ENCODE measurements around the gene AHSA1. TPM values are rescaled to one million over a fixed set of nuclear protein-coding genes. Genes with fewer than 3 reads are reported as not detected.

The AHSA1 gene
- total and polyA plus RNA-seq, 2 donors (not counting 1 experiment from before 2014, with no cell fraction given) = 83.2 to 87.5 TPM

GRCh38 chr14:77503138-77503537 lies 45.2 kb downstream of the AHSA1 start:
- peaks cover 0 to 18% (median 6%) of the 10 kb centered on the region in 4 experiments for H3K27me3 ChIP-seq (replicated peaks in 1 of 4; ENCODE audit: control extremely low read depth in 1 of 4, control insufficient read depth in 3 of 4, insufficient read depth in 4 of 4, low read length in 3 of 4)
- peaks cover 0 to 16% (median 5%) of the 10 kb centered on the region in 3 donors for H3K9me3 ChIP-seq (ENCODE audit: control extremely low read depth in 1 of 3, control insufficient read depth in 2 of 3, insufficient read depth in 1 of 3, low read length in 2 of 3)
- 100% methylated on average over 1 of the region's 5 CpGs for WGBS (ENCODE audit: insufficient coverage)
- no peak overlapping the region for H3K9ac ChIP-seq (ENCODE audit: low read length)
- H3K4me1 ChIP-seq (ENCODE audit: control insufficient read depth in 2 of 2, insufficient read depth in 2 of 2, low read length in 2 of 2) = peaks cover 11 to 12% of the 10 kb centered on the region in 2 donors
- H2AFZ ChIP-seq (ENCODE audit: insufficient read depth, low read depth, low read length, poor library complexity, severe bottlenecking) = no peak overlapping the region
- H3K4me3 Mint-ChIP-seq = no peak overlapping the region
- POLR2A ChIA-PET = no interaction called here
- no peak overlapping the region for H3K4me2 ChIP-seq (replicated peaks; ENCODE audit: low read depth, low read length, poor library complexity, severe bottlenecking)
- H3K27ac ChIP-seq (ENCODE audit: low read length in 2 of 2) = no peak overlapping the region
- peaks cover 14% of the 10 kb centered on the region for H3K27me3 Mint-ChIP-seq
- H4K20me1 ChIP-seq (ENCODE audit: control insufficient read depth, insufficient read depth, low read length, poor library complexity, severe bottlenecking) = no peaks in the 10 kb centered on the region
- CTCF ChIA-PET = no interaction called here
- H3K36me3 ChIP-seq (replicated peaks in 1 of 2; ENCODE audit: control extremely low read depth in 1 of 2, control insufficient read depth in 1 of 2, extremely low read depth in 1 of 2, insufficient read depth in 2 of 2, low read length in 1 of 2) = peaks cover 6 to 7% of the 10 kb centered on the region in 2 experiments
- ATAC-seq (ENCODE audit: low read depth) (no peak), DNase-seq (no peak)
- peaks cover 4% of the 10 kb centered on the region for H3K9me3 Mint-ChIP-seq (ENCODE audit: insufficient read depth)
- no peak overlapping the region for H3K27ac Mint-ChIP-seq
- no peaks in the 10 kb centered on the region for H3K79me2 ChIP-seq (ENCODE audit: control insufficient read depth, insufficient read depth, low read length)
- intact Hi-C loops (cut with micrococcal nuclease) = no loop called here
- TF ChIP-seq CTCF (IDR thresholded peaks at IDR 0.05) (no peak), EZH2 (IDR thresholded peaks at IDR 0.05; ENCODE audit: borderline replicate concordance, insufficient read depth, low read depth, low read length, poor library complexity, severe bottlenecking) (no peak)
- no peak overlapping the region for H3K4me3 ChIP-seq (ENCODE audit: control extremely low read depth in 1 of 5, extremely low read depth in 1 of 5, insufficient read depth in 1 of 5, low read depth in 2 of 5, low read length in 4 of 5)
- H3K4me1 Mint-ChIP-seq = peaks cover 13% of the 10 kb centered on the region

- Mint-ChIP-seq H3K27ac (no peak overlapping the region), H3K4me3 (no peak overlapping the region), H3K4me1 (peaks cover 4% of the 10 kb centered on the region), H3K9me3 (ENCODE audit: insufficient read depth) (peaks cover 4% of the 10 kb centered on the region), H3K27me3 (peaks cover 8% of the 10 kb centered on the region)
- WGBS (ENCODE audit: insufficient coverage) = 100% methylated on average over 1 of the region's 4 CpGs
- no peak for TF ChIP-seq EZH2 (IDR thresholded peaks at IDR 0.05; ENCODE audit: borderline replicate concordance, insufficient read depth, low read depth, low read length, poor library complexity, severe bottlenecking)
- no peak for TF ChIP-seq CTCF (IDR thresholded peaks at IDR 0.05)
- CTCF ChIA-PET = no interaction called here
- Histone ChIP-seq H3K9ac (ENCODE audit: low read length) (no peak overlapping the region), H3K4me1 (ENCODE audit: control insufficient read depth in 2 of 2, insufficient read depth in 2 of 2, low read length in 2 of 2) (no peaks in the 10 kb centered on the region), H3K4me2 (replicated peaks; ENCODE audit: low read depth, low read length, poor library complexity, severe bottlenecking) (no peak overlapping the region), H3K27ac (ENCODE audit: low read length in 2 of 2) (no peak overlapping the region), H3K79me2 (ENCODE audit: control insufficient read depth, insufficient read depth, low read length) (no peaks in the 10 kb centered on the region), H3K4me3 (ENCODE audit: control extremely low read depth in 1 of 5, extremely low read depth in 1 of 5, insufficient read depth in 1 of 5, low read depth in 2 of 5, low read length in 4 of 5) (no peak overlapping the region), H3K9me3 (ENCODE audit: control extremely low read depth in 1 of 3, control insufficient read depth in 2 of 3, insufficient read depth in 1 of 3, low read length in 2 of 3) (peaks cover 0 to 13% (median 5%) of the 10 kb centered on the region in 3 donors), H3K36me3 (replicated peaks in 1 of 2; ENCODE audit: control extremely low read depth in 1 of 2, control insufficient read depth in 1 of 2, extremely low read depth in 1 of 2, insufficient read depth in 2 of 2, low read length in 1 of 2) (peaks cover 6 to 26% of the 10 kb centered on the region in 2 experiments), H3K27me3 (replicated peaks in 1 of 4; ENCODE audit: control extremely low read depth in 1 of 4, control insufficient read depth in 3 of 4, insufficient read depth in 4 of 4, low read length in 3 of 4) (peaks cover 0 to 6% (median under 1%) of the 10 kb centered on the region in 4 experiments), H2AFZ (ENCODE audit: insufficient read depth, low read depth, low read length, poor library complexity, severe bottlenecking) (no peak overlapping the region), H4K20me1 (ENCODE audit: control insufficient read depth, insufficient read depth, low read length, poor library complexity, severe bottlenecking) (no peaks in the 10 kb centered on the region)
- no peak for DNase-seq
- intact Hi-C loops (cut with micrococcal nuclease) = no loop called here
- ATAC-seq (ENCODE audit: low read depth) = no peak
- POLR2A ChIA-PET = no interaction called here
These were observed 47.1 kb downstream of the AHSA1 start for GRCh38 chr14:77505031-77505430.

Measured in B cell (primary cell).